Activated T-cell treated with anti-CD3 and anti-CD28 coated beads, Interleukin-2, amount 50 U/mL, for 48 hours (primary cell): ENCODE data around the gene EP400.
"Not testable (repeated sequence)": the region's sequence is repeated elsewhere in the genome, so short reads cannot be mapped to it uniquely, and the experiment has no call there.

Experiments used
- DNase-seq, 2 experiments: peaks; one replicate each; pipeline ENCODE4 v3.0.0-alpha.2; 2020

Gene EP400

DNA sequence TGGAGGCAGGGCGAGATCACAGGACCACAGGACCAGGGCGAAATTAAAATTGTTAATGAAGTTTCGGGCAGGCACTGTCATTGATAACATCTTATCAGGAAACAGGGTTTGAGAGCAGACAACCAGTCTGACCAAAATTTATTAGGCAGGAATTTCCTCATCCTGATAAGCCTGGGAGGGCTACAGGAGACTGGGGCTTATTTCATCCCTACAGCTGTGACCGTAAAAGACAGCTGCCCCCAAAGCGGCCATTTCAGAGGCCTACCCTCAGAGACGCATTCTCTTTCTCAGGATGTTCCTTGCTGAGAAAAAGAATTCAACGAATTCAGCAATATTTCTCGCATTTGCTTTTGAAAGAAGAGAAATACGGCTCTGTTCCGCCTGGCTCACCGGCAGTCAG lies 97.9 kb downstream of the EP400 start:
- DNase-seq = not testable (repeated sequence)

DNA sequence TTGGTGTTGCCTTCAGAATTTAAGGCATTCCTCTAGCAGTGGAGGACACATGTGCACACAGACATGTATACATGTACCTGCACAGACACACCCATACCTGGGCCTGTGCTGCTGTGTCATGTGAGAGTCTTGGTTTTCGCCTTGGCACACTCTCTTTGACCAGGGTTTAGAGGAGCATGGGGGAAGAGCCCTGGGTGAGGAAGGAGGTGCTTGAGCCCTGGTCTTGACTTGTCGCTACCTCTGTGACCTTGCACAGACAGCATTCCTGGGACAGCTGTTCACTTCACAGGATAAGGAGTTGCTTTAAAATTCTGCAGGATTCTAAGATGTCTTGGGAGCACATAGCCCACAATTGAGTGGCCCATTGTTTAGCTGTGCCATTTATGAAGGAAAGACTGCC lies 99.7 kb downstream of the EP400 start:
- DNase-seq = no peak

DNA sequence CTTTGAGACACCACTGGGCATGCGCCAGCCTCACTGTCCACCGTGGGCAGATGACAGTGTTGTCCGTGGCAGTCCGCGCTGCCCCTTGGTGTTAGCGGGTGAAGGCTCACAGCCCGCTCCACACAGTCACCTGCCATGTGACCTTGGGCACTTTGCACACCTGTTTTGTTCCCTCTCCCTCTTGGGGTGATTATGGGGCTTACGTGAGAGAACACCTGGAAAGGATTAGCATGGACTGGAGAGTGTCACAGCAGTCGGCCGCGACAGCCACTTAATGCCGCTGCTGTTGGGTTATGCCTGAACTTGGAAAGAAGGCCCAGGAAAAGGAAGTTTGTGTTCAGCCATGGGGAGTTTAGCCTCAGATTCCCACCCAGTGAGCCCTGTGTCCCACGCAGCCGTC lies 100.1 kb downstream of the EP400 start:
- DNase-seq = no peak

DNA sequence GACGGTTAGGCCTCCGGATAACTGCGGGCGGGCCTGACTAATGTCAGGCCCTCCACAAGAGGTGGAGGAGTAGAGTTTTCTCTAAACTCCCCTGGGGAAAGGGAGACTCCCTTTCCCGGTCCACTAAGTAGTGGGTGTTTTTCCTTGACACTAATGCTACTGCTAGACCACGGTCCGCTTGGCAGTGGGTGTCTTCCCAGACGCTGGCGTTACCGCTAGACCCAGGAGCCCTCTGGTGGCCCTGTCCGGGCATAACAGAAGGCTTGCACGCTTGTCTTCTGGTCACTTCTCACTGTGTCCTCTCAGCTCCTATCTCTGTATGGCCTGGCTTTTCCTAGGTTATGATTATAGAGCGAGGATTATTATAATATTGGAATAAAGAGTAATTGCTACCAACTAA lies 102.0 kb downstream of the EP400 start:
- not testable (repeated sequence) for DNase-seq

DNA sequence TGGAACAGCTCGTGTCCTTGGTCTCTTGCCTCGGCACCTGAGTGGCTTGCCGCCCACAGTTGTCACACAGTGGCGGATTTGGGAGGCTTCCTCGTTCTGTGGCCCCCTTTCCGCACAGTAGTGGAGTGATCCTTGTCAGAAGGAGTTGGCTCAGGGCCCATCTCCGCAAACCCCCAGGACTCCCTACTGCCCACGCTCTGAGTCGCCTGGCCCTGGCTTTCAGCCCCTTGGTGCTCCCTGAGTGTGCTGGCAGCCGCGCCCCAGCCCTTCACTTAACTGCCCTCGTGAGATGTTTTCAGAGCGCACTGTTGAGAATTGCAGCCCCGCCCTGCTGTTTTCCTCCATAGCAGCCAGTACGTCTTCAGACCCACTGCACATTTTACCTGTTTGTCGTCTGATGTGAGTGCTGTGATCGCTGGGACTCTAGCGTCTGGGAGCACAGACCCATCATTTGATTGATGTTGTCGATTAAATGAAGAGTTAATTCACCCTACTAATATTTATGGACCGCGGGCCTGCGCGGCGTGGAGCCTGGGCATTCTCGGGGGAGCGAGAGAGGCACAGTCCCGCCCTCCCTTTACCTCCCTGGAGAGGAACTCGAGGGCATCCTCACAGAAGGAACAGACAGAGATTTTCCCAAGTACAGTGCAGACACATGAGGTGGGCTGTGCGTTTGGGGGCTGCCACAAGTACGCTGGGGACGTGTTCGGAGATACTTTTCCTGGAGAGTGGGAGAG lies 102.6 kb downstream of the EP400 start:
- DNase-seq = no peak

DNA sequence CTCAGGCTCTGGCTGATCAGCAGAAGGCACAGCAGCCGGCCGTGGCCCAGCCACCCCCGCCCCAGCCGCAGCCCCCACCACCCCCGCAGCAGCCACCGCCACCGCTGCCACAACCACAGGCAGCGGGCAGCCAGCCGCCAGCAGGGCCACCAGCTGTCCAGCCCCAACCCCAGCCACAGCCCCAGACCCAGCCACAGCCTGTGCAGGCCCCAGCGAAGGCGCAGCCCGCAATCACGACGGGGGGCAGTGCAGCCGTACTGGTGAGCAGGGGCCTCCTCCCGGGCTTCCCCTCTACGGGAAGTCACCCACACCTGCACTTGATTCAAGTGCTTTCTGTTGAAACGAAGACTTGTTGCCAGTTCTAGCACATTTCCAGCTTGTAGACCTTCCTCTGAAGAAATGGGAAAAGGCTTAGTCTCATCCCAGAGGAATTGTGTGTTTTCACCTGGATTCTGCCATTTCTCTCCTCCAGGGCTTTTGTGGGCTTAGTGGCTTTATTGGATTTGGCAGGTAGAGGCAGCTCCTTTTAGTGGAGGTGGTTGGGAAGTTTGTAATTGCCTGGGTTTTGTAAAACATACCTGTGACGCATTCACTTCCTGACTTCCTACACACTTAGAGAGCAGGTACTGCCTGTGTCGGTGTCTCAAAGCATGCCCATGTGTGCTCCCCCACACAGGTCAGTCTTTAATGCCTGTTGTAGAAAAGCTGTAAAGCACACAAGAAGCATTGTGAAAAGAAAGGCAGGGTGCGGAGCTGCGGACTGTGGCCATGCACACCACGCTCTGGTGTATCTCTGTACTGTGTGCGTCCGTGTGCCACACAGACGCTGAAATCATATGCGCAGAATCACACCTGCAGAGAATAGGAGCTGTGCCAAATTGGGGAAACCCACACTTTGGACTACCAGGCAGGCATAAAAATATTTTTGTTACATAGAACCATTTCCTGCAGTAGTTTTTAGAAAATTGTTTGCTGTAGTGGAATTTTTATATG lies 103.9 kb downstream of the EP400 start:
- DNase-seq = no peak

DNA sequence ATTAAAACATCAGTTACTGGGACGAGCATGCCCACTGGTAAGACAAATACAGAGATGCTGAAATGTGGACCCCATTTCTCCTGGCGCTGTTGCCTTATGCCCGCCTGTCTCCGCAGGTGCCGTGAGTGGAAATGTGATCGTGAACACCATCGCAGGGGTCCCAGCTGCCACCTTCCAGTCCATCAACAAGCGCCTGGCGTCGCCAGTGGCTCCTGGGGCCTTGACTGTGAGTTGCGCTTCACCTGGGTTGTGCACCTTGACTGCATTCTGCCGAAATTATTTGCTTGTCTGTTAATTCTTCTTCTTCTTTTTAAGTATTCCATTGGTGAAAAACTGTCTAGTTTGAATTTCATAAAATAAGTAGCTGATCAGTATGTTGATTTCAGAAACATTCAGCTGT lies 105.2 kb downstream of the EP400 start:
- DNase-seq = no peak

DNA sequence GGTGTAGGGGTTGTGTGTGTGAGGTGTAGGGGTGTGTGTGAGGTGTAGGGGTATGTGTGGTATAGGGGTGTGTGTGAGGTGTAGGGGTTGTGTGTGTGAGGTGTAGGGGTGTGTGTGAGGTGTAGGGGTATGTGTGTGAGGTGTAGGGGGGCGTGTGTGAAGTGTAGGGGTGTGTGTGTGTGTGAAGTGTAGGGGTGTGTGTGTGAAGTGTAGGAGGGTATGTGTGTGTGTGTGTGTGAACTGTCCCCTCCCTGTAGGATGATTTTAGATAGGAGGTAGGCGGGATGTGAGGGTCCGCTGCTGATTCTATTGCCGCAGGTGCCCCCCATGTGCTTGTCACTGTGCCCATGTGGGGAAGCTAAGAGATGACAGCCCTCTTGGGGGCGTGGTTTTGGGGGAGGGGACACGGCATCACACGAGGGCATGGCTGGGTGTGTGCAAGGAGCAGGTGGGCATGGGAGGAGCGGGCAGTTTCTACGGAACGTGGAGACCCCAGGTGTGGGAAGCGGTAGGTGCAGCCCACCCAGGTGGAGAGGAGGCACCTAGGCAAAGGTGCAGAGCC lies 105.9 kb downstream of the EP400 start:
- no peak for DNase-seq

DNA sequence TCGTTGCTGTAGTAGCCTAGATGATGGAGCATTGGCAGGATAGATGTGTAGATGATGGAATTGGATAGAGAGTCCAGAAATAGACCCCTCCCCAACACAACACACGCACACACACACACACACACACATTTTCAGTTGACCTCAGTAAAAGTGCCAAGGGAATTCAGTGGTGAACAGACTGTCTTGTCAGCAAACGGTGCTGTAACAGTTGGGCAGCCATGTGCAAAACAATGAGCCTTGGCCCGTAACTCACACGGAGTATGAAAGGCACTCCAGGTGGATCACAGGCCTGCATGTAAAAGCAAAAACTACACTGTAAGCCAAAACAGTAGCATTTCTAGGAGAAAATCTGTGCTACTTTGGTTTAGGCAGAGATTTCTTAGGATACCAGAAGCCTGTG lies 106.6 kb downstream of the EP400 start:
- DNase-seq = no peak

DNA sequence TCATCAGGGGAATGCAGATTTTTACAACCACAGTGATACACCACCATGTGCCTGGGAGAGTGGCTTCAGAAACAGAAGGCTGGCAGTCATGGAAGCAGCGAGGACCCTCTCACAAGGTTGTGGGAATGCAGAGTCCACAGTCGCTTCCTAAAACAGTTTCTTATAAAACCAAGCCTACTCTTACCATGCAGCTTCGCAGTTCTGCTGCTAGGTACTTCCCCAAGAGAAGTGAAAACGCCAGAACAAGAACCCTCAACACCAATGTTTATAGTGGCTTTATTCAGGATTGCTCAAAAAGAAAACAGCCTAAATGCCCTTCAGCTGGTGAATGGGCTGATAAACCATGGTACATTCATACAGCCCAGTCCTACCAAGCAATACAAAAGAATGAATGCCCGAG lies 107.2 kb downstream of the EP400 start:
- DNase-seq = no peak

DNA sequence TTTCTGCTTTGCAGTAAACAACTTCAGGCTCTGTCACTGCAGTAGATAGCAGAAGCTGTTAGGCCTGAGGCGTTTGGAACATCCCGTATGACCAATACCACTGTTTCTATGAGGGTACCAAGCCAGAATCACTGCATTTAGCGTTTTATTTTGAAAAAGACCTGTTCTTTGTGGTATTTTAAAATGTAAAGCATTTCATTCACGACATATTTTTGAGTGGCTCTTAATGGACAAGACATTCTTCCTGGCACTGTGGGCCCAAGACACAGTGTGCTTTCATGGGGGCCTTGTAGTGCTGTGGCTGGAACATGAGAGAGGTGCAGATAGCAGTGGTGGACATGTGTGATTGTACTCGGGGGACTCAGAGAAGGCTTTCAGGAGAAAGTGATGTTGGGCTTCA lies 107.9 kb downstream of the EP400 start:
- no peak for DNase-seq

DNA sequence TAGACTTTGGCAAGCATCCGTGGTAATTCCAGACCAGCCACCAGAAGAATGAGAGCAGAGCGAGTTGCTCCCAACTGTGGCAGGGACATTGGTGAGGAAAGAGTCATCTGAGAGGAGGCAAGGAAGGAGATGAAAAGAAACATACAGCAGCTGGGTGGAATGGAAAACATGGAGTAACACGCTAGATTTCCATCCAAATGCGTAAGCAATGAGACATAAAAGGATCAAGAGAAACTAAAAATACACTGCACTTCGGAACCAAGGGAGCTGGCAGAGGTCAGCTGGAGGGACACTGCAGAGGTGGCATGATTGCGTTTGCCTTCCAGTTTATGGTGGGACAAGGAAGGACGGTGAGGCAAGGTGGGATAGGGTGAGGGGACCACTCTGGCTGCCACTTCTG lies 111.5 kb downstream of the EP400 start:
- no peak for DNase-seq

DNA sequence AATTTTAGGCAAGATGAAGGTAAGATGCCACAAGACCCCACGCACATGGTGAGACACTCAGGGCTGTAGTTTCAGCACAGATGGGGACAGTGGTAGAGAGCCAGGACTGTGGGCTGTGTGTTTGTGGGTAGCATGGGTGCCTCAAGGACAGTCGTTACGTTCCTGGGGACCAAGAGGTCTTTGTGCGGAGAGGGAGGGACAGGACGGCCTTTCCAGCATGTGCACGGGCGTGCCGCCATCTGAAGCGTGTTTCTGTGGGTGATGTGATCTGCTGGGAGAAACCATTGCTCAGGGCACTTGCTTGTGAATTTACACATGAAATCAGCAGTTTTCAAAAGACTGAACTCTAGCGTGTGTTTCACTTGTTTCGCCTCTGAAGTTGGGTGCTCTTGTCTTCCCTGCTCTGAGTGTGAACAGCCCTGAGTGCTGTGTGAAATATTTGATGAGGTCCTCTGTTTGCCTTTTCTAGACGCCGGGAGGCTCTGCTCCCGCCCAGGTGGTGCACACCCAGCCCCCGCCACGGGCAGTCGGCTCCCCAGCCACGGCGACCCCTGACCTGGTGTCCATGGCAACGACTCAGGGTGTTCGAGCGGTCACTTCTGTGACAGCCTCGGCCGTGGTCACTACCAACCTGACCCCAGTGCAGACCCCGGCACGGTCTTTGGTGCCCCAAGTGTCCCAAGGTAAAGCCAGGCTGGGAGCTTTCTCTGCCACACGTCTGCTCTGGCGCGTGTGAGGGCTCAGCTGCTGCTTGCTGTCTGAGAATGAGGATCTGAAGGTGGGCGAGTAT lies 112.1 kb downstream of the EP400 start:
- DNase-seq = no peak

DNA sequence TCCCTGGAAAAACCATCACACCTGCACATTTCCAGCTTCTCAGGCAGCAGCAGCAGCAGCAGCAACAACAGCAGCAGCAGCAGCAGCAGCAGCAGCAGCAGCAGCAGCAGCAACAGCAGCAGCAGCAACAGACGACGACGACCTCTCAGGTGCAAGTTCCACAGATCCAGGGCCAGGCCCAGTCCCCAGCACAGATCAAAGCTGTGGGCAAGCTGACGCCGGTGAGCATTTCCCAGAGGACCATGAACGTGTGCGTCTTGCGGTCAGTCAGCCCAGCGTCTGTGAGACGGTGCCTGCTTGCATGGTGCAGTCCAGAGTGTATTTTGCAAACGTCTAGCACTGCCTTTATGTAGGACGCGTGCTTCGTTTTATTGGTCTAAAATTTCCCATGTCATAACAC lies 112.7 kb downstream of the EP400 start:
- no peak for DNase-seq

DNA sequence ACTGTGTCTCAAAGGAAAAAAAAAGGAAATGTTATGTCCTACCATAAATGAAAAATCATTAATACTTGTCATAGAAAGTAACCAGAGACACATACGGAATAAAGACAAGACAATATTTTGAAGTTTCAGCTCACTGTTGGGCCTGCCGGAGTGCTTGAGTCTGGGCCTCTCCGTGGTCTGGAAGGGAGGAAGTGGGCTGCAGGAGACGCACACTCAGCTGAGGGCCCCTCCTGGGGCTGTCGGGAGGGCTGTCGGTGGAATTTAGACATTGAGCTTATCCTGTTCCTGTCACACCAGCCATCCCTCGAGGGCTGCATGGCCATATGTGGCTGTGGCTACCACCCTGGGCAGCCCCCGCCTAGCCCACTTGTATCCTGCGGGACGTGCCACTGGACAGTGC lies 113.7 kb downstream of the EP400 start:
- DNase-seq = no peak

DNA sequence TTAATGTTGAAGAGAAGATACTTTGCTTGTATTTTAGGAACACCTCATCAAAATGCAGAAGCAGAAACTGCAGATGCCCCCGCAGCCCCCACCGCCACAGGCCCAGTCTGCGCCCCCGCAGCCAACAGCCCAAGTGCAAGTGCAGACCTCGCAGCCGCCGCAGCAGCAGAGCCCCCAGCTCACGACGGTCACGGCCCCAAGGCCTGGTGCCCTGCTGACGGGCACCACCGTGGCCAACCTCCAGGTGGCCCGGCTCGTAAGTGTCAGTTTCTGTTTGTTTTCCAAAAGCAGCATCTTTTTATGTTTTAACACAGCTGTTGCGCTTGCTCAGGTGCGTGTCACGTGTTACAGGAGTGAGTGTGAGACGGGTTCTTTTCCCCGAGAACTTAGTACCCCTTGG lies 114.9 kb downstream of the EP400 start:
- DNase-seq = no peak

DNA sequence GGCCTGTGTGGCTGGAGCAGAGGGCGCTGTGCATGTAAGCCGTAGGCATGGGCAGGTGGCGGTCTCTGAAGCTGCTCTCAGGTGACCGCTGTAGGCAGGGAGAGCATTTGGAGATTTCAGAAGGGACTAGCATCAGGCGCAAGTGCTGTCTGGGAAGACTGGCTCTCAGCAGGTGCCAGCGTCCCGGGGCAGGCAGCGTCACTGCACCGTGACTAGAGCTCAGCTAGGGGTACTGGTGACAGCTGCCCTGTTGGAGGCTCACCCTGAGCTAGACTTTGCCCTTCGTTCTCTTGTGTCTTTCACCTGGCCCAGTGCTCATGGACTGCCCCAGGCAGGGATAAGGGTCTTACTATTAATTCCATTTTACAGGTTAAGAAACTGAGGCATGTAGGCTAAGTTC lies 115.5 kb downstream of the EP400 start:
- DNase-seq = no peak

DNA sequence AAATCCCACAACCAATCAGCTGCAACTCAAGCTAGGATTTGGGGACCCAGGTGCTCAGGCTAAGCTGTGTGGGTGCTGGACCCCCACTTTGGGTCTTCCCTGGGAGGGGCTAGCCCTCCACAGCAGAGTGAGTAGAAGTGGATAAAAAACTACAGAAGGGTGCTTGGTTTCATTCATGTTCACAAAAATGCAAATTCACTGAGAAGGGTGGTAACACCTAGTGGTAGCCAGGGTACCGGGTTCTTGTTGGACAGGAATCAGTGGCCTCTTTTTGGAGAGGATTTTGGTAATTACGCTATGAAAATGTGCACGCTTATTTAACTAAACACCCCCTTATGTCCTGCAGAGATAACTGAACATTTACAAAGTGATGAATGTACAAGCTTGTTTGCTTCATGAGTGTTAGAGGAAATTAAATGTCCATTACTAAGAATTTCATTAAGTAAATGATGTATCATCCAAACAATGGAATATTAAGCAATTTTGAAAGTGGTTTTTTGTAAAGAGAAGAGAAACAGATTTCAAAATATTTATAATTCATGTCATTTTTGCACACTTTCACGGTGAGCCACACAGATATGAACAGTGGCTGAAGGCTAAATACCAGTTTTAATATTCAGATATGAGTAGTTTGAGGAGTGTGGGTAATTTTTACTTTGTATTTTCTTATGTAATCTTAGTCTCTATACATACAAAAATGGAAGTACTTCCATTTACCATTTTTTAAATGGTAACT lies 116.0 kb downstream of the EP400 start:
- DNase-seq = no peak

DNA sequence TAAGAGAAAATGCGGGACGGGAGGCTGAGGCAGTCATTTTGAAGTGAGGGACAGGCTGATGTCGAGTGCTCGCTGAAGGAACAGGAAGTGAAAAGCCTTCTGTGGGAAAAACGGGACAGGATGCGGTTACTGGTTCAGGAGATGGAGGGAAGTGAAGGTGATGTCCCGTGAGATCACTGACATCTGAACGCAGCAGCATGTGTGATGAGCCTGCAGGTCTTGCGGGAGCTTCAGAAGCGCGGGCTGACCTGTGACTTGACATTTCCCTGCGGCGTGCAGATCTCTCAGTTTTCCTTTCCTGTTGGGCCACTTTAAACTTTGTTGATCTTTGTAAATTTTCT lies 116.6 kb downstream of the EP400 start:
- DNase-seq = peak; percentile 47 to 49

DNA sequence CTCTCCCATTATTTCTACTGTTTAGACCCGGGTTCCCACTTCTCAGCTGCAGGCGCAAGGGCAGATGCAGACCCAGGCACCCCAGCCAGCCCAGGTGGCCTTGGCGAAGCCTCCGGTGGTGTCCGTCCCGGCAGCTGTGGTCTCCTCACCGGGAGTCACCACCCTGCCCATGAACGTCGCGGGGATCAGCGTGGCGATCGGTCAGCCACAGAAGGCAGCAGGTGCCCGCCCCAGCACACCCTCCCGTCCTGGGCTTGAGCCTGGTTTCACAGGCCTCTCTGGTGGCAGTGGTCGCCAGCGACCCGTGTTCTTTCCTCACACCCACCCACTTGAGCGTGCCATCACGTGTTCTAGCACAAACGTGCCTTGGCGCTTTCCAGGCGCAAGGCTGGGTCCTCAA lies 117.0 kb downstream of the EP400 start:
- DNase-seq = no peak

DNA sequence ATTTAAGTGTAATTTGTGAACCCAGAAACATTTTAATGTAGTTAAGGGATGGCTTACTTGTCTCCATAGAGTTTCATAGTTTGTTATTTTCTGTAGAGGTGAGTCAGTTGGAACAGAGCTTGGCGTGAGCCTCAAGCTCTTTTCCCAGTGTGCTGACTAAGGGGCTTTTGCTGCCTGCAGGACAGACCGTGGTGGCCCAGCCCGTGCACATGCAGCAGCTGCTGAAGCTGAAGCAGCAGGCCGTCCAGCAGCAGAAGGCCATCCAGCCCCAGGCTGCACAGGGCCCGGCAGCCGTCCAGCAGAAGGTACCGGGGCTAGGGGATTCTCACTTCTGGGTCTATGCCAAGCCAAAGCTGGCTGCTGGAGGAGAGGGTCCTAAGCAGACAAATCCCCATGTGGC lies 117.4 kb downstream of the EP400 start:
- no peak for DNase-seq

DNA sequence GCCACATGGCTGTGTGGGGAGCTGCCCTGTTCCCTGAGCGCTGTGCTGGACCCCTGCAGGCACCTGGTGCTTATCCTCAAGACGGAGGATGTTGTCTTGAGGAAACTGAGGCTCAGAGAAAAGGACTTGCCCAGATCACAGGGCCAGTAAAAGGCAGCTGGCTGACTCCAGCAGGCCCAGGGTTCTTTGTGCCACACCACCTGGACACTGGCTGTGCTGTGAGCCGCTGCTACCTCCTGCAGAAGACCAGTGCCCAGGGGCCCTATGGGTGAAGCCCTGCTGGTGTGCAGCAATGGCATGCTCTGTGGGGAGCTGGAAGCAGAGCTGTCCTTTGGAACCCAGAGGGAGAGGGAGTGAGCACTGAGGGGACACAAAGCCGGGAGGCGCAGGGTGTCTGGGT lies 118.5 kb downstream of the EP400 start:
- no peak for DNase-seq
